HT1080 (cell line): ENCODE data around the gene TMEM185A. TPM values are rescaled to one million over a fixed set of nuclear protein-coding genes. Genes with fewer than 3 reads are reported as not detected.
A peak's percentile ranks its signal among the peaks of the same experiment; 100 is the strongest.
"Not testable (repeated sequence)": the region's sequence is repeated elsewhere in the genome, so short reads cannot be mapped to it uniquely, and the experiment has no call there.

Experiments
- DNase-seq: peaks from one replicate; pipeline ENCODE4 v3.0.0-alpha.2; 2015; ENCODE audit warnings: low read depth
- total RNA-seq: library from RNA; depleted of rRNA; stranded (reverse); fragments of >200 nt; shearing (Covaris generic); gene quantifications from 2 replicates; pipeline ENCODE4 v1.2.3, GENCODE V29; 2014

The TMEM185A gene
- total RNA-seq, 1 experiment from 2014 or later: 11.3 TPM

DNA sequence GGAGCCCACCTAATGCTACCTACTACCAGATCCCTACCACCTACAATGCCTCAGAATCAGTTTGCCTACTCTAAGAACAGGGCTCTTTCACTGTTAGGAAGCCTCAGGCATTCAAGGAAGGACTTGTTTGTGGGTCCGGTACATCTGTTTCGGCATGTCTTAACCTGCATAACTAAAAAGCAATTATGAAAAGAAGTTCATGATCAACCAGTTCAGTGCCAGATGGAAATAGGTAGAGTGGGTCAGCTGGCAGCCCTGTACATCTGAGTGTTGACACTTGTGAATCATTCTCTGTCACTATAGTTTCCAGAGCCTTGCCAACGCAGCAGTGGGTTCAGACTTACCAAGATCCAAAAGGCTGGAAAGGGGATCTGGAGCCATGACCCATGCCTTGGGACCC, 3.3 kb downstream of the TMEM185A start:
- no peak for DNase-seq

DNA sequence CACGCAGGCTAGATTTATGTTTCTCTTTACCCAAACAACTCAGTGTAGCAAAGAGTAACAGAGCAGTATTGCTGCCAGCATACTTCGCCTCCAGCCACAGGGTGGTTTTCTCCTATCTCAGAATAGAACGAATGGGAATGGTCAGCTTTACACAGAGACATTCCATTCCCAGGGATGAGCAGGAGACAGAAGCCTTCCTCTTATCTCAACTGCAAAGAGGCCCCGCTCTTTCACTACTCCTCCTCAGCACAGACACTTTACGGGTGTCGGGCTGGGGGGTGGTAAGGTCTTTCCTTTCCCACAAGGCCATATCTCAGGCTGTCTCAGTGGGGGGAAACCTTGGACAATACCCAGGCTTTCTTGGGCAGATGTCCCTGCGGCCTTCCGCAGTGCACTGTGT, 4.8 kb downstream of the TMEM185A start:
- DNase-seq: not testable (repeated sequence)

DNA sequence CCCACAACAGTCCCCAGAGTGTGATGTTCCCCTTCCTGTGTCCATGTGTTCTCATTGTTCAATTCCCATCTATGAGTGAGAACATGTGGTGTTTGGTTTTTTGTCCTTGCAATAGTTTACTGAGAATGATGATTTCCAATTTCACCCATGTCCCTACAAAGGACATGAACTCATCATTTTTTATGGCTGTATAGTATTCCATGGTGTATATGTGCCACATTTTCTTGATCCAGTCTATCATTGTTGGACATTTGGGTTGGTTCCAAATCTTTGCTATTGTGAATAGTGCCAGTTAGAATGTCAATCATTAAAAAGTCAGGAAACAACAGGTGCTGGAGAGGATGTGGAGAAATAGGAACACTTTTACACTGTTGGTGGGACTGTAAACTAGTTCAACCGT, 11.9 kb downstream of the TMEM185A start:
- not testable (repeated sequence) for DNase-seq

DNA sequence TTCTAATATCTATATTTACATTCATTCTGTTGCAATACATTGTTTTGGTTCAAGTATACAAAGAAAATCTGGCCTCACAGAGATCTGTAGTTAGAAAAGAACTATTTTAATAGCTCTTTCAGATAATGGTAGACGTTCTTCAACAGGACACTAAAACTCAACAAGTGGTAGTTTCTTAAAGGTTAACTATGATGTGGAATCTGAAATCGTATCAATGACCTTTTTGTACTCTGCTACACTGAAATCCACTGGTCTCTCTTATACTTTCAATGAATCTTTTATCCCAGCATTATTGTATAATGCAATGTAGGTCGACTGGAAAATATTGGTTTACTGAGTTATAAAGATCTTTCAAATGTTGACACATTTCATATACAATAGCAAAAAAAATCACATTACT, 12.7 kb downstream of the TMEM185A start:
- DNase-seq: no peak

DNA sequence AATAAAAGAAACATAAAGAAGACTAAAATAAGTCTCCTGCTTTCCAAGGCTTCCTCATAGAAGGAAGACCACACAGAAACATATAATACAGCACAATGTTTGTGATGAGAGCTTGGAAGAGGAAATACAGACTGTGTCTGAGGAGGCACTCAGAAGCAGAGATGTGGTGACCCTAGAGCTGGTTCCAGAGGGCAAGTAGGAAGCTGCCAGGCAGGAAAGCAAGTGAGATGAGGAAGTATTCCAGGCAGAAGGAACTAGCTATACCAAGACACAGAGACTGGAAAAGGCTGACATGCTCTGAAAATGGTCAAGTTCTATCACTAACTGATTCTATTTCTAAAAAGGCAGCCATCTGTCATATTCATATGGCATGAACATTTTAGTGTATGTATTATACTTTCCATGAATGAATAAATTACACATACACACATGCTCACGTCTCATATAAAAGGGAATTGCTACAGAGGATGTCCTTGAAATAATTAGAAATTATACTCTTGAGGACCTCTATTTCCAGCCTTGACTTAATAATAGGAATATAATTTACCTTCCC, 19.9 kb downstream of the TMEM185A start:
- no peak for DNase-seq

DNA sequence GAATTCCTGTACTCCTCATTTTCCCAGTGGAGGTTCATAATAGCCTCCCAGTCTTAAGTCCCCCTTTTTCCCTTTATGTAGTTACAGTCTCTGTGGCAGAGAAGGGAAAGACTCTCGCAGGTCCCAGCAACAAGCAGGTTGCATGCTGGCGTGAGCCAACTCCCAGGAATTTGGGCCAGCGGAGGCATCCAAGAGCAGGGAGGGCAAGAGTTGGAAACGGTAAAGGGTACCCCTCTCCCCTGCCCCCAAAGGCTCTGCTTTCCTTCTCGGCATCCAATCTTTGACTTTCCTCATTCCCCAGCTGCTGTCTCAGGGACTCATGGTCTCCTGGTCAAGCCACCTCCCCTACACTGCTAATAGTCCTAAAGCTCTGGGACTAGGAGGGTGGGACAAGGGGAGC, 21.1 kb downstream of the TMEM185A start:
- DNase-seq: no peak

DNA sequence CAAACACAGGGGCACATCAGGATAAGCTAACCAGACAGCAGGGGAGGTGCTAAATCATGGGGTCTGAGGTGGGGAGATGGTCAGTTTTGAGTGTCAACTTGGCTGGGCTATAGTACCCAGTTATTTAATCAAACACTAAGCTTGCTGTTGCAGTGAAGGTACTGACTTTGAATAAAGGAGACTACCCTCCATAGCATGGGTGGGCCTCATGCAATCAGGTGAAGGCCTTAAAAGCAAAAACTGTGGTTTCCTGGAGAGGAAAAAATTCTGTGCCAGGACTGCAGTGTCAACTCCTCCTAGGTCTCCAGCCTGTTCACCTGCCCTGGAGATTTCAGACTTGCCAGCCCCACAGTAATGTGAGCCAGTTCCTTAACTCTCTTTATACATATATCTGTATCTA, 23.9 kb downstream of the TMEM185A start:
- DNase-seq: no peak

DNA sequence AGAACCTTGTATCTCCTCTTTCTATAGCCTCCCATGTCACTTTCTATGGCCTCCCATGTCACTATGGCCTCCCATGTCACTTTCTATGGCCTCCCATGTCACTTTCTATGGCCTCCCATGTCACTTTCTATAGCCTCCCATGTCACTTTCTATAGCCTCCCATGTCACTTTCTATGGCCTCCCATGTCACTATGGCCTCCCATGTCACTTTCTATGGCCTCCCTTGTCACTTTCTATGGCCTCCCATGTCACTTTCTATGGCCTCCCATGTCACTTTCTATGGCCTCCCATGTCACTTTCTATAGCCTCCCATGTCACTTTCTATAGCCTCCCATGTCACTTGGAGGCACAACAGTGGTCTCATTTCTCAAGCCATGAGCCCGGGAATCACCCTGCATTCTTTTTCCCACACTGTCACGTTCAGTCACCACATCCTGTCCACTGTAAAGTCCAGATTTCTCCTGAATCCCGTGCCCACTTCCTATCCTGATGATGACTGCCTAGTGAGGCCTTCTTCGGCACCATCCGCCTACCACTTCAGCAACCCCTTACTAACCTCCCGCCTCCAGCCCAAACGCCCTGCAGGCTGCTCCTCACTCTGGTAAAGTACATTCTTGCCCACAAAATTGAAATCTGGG, 26.2 kb downstream of the TMEM185A start:
- DNase-seq: peak; percentile 62

DNA sequence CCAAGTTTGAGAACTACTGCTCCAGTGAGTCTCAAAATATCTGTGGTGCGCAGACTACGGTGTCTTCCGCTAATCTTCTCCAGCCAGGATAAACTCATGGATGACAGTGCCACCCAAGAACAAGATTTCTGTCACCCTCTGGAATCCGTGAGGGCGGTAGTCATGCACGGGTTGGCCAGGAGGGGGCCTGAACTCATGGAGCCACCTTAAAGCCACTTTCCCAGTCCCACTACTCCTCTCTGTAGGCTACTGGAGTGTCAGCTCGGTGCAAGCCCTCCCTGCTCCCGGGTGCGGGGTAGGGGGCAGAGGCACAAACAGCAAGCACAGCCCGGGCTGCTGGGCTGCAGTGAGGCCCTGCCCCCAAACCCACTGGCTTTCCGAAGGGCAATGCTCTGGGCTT, 33.0 kb downstream of the TMEM185A start:
- not testable (repeated sequence) for DNase-seq

DNA sequence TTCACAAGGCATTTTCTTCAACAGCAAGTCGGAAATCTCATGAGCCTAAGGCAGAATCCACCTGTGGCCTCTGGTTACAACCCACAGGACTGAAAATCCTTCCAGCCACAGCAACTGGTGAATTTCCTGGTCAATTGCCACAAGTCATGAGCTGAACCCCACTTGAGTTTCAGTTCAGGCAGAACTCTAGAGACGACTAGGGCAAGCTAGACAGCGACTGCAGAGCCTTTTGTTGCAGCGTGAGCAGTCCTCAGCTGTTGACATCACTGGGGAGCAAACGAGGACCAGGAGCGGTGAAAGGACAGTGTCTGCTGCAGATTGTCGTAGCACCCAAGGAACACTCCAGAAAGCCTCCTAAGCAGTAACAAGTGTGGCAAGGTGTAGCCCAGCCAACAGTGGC, 35.6 kb downstream of the TMEM185A start:
- DNase-seq: not testable (repeated sequence)

DNA sequence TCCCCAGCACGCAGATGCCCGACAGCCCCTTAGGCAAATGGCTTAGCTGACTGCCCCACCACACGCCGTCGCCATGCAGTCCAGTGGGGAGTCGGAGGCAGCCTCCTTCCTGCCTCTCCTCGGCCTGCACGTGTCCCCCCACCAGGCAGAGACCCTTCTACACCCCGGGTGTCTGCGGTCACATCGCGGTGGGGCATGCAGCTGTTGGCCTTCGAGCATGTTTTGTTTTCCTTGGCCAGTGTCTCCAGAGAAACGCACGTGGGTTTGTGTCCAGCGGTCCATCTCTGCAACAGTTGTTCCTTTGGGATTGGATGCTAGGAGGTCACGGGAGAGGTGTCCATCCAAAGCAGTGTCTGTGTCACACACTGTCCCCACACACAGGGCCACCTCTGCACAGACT, 36.4 kb downstream of the TMEM185A start, which contains the start of gene HSFX2:
TSS of gene HSFX2 (minus strand) at position 101 of the 400 bp plus-strand sequence. CDS start 614 bp downstream, outside the sequence.
- not testable (repeated sequence) for DNase-seq

DNA sequence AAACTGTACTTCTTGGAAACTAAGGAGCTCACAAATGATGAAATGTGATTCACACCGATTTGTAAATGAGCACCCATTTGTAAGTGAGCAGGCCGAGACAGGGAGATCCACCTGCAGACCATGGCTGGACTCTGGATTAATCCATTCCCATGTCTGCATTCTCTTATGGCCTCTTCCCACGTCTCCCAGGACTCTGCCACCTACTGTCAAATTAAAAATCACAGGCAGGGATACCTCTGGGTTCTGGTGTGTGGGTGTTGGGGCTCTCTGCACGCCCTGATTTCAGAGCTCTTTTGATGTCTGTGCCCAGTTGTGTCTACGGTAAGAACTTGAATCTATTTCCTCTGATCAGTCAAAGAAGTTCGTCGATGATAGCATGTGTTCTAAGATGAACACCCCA, 40.6 kb downstream of the TMEM185A start:
- not testable (repeated sequence) for DNase-seq

DNA sequence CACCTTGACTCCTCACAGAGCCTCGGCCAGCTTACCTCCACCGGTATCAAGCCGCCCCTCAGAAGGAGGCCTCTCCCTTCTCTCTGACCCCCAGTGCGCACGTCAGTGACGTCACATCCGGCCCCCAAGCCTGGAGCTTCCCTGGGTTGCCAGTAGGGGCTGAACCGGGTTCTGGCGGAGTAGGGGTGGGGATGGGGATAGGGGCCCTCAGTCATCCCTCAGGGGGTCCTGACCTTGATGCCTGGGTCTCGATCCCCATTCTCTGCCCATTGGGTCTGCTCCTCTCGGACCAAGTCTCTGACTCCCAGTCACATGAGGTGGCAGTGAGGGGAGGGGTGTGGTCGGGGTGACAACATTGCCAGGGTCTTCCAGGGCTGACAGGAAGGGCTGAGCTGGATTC, 44.2 kb downstream of the TMEM185A start, which contains the start of gene MAGEA9B:
TSS of gene MAGEA9B (minus strand) at position 101 of the 400 bp plus-strand sequence. CDS start 4,280 bp downstream, outside the sequence.
- DNase-seq: not testable (repeated sequence)

DNA sequence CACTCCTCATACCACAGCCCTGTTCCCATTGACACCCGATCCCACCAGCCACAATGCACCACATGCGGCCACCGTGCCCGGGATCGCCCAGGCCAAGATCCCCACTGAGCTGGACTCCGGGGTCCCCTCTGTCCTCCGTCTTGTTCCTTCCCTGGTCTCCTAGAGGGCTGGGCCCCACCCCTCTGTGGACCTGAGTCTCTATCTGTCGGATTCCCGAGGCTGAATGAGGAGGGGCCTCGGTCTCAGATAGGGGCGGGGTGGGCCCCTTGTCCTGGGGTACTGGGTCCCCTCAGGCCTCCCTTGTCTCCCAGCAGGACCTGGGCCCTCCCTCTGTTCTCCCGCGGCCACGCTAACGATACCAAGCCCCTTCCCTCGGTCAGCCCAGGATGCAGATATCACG, 46.0 kb downstream of the TMEM185A start:
- not testable (repeated sequence) for DNase-seq

DNA sequence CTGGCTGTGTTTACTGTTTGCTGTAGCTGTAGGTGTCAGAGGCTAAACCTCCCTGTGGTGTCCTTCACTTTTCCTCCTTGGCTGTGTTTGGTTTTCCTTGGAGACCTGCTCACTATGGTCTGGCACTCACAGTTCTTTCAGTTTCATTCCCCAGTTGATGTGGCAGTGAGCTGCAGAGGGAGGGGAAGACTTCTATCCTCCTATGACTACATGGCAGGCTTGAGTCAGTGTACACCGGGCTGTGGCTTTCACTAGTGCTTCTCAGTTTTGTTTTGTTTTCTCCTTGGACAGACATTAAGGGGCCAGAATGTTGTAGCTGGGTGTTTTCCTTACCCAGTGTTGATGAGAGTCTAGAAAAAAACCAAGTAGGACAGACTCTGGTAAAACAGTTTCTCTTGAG, 58.1 kb downstream of the TMEM185A start:
- DNase-seq: not testable (repeated sequence)

DNA sequence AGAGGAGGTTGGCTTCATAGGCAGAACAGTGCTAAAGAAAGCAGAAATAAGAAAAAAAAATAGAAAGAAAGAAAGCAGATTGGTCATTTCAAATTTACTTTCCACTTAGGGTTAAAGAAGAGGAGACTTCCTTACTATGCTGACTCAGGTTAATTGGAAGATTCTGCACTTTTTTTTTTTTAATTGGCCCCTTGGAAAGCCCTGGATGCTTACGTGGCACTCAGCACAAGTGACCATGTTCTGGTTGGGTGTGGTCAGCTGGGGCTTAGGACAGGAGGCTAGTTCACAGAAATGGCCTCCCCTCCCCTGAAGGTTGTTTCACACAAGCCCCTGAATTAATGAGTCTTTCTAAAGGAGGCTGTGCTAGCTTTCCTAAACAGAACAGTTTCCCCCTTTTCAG, 58.8 kb downstream of the TMEM185A start:
- DNase-seq: no peak

DNA sequence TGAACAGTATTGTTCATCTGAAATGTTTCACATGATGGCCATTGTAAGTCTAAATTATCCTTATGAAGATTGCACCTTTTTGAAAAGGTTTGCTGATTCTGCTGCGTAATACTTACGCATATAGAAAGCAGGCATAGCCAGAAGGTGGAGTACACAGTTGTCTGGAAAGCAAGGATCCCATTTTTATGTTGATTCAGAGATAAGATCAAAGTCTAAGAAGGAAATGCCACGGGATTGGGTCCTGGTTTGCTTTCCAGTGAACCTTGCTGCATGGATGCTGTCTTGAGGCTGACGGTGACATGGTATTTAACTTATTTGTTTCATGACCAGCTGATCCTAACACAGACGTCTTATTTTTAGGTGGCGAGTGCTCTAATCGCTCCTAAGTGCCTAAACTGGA, 59.8 kb downstream of the TMEM185A start:
- DNase-seq: no peak

DNA sequence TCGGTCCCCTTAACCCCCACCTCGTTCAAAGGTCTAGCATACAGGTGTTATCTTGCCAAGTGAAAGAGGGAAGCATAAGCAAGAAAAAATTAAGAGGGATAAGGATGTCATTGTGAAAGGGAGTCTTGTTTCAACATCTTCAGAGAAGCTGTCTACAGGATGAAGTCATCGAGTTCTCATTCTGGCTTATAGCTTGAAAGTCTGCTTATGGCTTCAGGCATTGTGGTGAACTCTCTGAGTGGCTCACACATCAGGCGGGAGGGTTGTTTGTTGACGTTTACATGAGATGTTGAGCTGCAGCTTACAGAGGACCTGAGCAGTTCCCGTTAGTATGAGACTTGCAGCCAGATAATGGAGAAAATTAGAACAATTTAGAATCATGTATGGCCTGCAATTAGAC, 60.9 kb downstream of the TMEM185A start:
- peak; percentile 37 for DNase-seq

DNA sequence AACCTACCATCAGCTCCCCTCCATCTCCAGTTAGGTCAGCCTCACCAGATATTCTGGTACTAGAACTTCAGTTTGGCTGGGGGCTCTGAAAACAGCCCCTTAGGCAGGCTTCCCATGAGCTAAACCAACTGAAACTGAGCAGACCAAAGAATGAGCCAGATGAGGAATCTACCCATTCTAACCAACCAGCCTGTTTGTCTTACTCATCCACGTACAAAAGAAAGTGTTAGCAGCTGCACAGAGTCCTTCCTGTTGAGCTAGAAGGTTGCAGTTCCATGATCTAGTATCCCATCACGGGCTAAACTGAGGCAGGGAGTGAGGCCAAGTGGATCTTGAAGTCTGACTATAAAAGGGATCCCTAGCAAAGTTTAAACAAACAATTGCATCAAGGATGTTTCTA, 61.8 kb downstream of the TMEM185A start:
- DNase-seq: no peak

DNA sequence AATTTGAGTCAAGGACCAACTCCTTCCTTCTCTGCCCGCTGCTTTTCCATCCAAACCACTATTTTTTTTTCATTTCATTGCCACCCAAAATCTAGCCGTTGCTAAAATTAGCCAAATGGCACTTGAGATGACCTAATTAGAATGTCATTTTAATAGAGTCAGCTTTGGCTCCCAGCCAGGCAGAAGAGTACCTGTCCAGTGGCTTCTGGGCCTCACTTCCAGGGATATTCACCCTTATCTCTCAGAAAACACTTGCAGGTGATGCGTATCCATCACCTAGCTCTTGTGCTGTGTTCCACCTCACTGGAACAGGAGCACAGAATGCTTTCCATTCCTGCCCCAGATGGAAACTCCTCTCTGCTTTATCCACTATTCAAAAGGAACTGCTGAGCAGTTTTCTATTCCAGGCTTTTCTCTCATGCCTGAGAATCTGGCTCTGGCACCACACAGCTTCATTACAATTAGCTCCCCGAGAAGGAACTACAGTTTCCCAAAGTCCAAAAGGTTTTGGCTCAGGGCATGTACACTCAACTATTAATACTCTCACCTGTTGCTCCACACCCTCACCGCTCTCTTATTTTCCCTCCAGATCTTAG, 62.8 kb downstream of the TMEM185A start:
- DNase-seq: no peak

DNA sequence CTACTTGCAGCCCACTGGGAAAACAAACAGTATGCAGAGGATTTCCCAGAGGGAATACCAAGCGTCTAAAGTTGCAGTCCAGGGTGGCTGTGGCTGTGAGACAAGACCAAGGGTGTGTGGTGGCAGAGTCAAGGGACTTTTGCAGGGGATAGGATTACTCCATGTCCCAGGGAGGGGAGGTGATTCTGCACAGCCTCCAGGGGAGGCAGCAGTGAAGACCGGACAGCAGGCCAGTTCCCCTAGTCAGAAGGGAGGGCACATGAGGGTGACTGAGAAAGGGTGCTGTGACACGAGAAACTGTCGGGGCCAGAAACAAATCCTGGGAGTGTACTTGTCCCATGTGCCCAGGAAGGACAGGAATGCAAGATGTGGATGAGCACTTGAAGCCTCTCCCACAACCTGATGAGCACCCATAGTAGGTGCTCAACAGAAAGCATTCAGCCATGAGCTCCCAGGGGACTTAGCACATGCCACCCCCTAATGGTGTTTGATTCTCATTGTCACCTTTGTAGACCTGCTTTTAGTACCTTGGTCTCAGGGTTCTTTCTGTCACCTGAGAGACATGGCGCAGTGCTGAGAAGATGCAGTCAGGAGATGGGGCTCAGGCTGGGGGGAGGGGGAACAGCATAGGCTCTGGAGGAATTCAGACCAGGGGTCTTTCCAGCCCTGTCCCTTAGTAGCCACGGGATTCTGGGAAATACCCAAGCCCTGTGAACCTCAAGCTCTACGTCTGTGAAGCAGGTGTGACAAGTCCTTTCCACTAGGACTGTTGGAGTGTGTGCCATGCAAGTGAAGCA, 63.8 kb downstream of the TMEM185A start:
- no peak for DNase-seq

DNA sequence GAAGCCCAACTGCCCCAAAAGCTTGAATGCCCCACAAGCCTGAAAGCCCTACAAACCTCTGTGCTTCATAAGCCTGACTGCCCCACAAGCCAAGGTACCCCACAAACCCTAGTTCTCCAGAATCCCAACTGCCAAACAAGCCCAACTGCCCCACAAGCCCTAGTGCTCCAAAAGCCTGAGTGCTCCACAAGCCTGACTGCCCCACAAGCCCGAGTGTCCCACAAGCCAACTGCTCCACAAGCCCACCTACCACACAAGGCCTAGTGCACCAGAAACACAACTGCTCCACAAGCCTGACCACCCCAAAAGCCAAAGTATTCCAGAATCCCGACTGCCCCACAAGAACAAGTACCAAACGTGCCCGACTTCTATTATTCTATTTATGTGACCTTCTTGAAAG, 68.2 kb downstream of the TMEM185A start:
- DNase-seq: no peak
